ENCODE measurements around the gene FASTK. TPM values are rescaled to one million over a fixed set of nuclear protein-coding genes. Genes with fewer than 3 reads are reported as not detected.

Gene FASTK
- total and polyA plus RNA-seq, 2 donors (not counting 3 experiments of a cell fraction or from before 2014, with no cell fraction given) = 73.3 to 113 TPM

- BruUV-seq (replicated peaks) = no TSS peak
- intact Hi-C loops (cut with micrococcal nuclease) = no loop called here
- DNase-seq (ENCODE audit: low read depth, low spot score) (no peak), FAIRE-seq (no peak)
- H3K4me2 ChIP-seq (ENCODE audit: insufficient read depth, low read length) = no peak overlapping the region
- ChIA-PET CTCF (interaction anchor here (1.4 kb wide), 1 partner anchor 11 kb away, joined by 3 read pairs; no protein-coding TSS in a partner anchor), POLR2A (no interaction called here)
- H4K20me1 ChIP-seq (replicated peaks; ENCODE audit: control insufficient read depth, extremely low read depth, insufficient read depth, low read length) = no peaks in the 10 kb centered on the region
- no peaks in the 10 kb centered on the region for H3K9me1 ChIP-seq (replicated peaks; ENCODE audit: control insufficient read depth, extremely low read depth, insufficient read depth, low read length)
- H3K4me1 ChIP-seq (ENCODE audit: control insufficient read depth, extremely low read depth, insufficient read depth, low read length) = peaks cover 9% of the 10 kb centered on the region
- no peaks in the 10 kb centered on the region for H3K27me3 ChIP-seq (ENCODE audit: control insufficient read depth in 2 of 2, insufficient read depth in 2 of 2, low read length in 2 of 2)
- H3K9me3 ChIP-seq (replicated peaks; ENCODE audit: control insufficient read depth, insufficient read depth, low read length) = no peaks in the 10 kb centered on the region
- H2AFZ ChIP-seq (ENCODE audit: low read depth, low read length) = no peak overlapping the region
- H3K36me3 ChIP-seq (ENCODE audit: control insufficient read depth in 2 of 2, extremely low read depth in 1 of 2, insufficient read depth in 2 of 2, low read length in 2 of 2) = peaks cover 0 to 3% of the 10 kb centered on the region in 2 experiments
- H3K9ac ChIP-seq (replicated peaks; ENCODE audit: extremely low read depth, insufficient read depth, low read length) = no peak overlapping the region
- H3K27ac ChIP-seq (ENCODE audit: insufficient read depth, low read depth, low read length) = no peak overlapping the region
- TF ChIP-seq EZH2 (IDR thresholded peaks at IDR 0.05; ENCODE audit: borderline replicate concordance, low read depth, low read length, severe bottlenecking) (no peak), POLR2A (IDR thresholded peaks at IDR 0.05; ENCODE audit: low read depth, low read length) (no peak), CTCF (IDR thresholded peaks at IDR 0.05; ENCODE audit: extremely low read depth in 1 of 2, insufficient read depth in 1 of 2, low read depth in 1 of 2, low read length in 2 of 2) (no peak), JUN (IDR thresholded peaks at IDR 0.05; ENCODE audit: borderline replicate concordance, insufficient read depth, insufficient read length, low read depth) (no peak), MYC (IDR thresholded peaks at IDR 0.05; ENCODE audit: low read depth, low read length) (no peak), POLR2AphosphoS5 (IDR thresholded peaks at IDR 0.05; ENCODE audit: insufficient read depth, low read depth, low read length) (no peak), GATA2 (IDR thresholded peaks at IDR 0.05; ENCODE audit: insufficient read depth, insufficient read length, low read depth, low read length) (no peak), MAX (IDR thresholded peaks at IDR 0.05; ENCODE audit: insufficient read depth, insufficient read length) (no peak), FOS (IDR thresholded peaks at IDR 0.05; ENCODE audit: borderline replicate concordance, insufficient read depth, low read length) (no peak)
- dilution Hi-C loops (cut with MboI; ENCODE audit: extremely low pct_ligation_motif_present, low sequenced_read_pairs) = no loop called here
- H3K79me2 ChIP-seq (ENCODE audit: control insufficient read depth, insufficient read depth, low read length) = peaks cover 93% of the 10 kb centered on the region
- no peak overlapping the region for H3K4me3 ChIP-seq (replicated peaks in 1 of 3; ENCODE audit: insufficient read depth in 1 of 3, low read depth in 1 of 3, low read length in 3 of 3)
Measured at GRCh38 chr7:151099486-151100211, 19.0 kb upstream of the FASTK start.
